Endothelial cell of umbilical vein (primary cell): ENCODE data around the gene RPL22. TPM values are rescaled to one million over a fixed set of nuclear protein-coding genes. Genes with fewer than 3 reads are reported as not detected.

Experiments
- BruUV-seq: library from RNA; stranded (reverse); fragments of 400-500 nt; replicated peaks from 2 replicates; lab custom pipeline; 2021; lab: Mats Ljungman, UMichigan
- CTCF ChIA-PET: fragments of 300-600, 350-600 bp; sonication (Branson Sonifier 250); formaldehyde crosslinking; loops from one replicate; lab custom pipeline; 2021; ENCODE audit warnings: antibody characterized with exemption, inconsistent platforms; lab: Charles Lee
- POLR2A ChIA-PET: fragments of 300-600, 350-600 bp; sonication (Branson Sonifier 250); formaldehyde crosslinking; loops from one replicate; lab custom pipeline; 2021; ENCODE audit warnings: antibody characterized with exemption, inconsistent platforms; lab: Charles Lee
- DNase-seq: peaks from one replicate; pipeline ENCODE4 v3.0.0-alpha.2; 2011; ENCODE audit warnings: low read depth, low spot score
- FAIRE-seq: peaks from 2 replicates; lab custom pipeline; 2011; peaks lifted over from hg19 to GRCh38; lab: Jason Lieb, UNC
- H2AFZ ChIP-seq: 2 replicates; pipeline ENCODE4 v1.6.0; 2012; ENCODE audit warnings: low read depth, low read length, control low read depth, inconsistent platforms
- H3K27ac ChIP-seq: 2 replicates; pipeline ENCODE4 v1.5.1; 2011; ENCODE audit warnings: low read depth, mild to moderate bottlenecking, control low read depth, low read length, moderate library complexity; ENCODE audit not compliant: insufficient read depth
- H3K27me3 ChIP-seq, 2 experiments: 2 replicates each; pipeline versions ENCODE4 v1.6.0 to v1.6.1; 2011; ENCODE audit warnings: low read length in 2 of 2, mixed read lengths in 1 of 2; ENCODE audit not compliant: control insufficient read depth in 2 of 2, insufficient read depth in 2 of 2
- H3K36me3 ChIP-seq, 2 experiments: 2 replicates in 1 of 2; 3 replicates in 1 of 2; pipeline ENCODE4 v1.5.1; 2011; ENCODE audit warnings: low read length in 2 of 2, mild to moderate bottlenecking in 1 of 2, moderate library complexity in 1 of 2; ENCODE audit not compliant: control insufficient read depth in 2 of 2, insufficient read depth in 2 of 2; ENCODE audit errors: extremely low read depth in 1 of 2
- H3K4me1 ChIP-seq: 3 replicates; pipeline ENCODE4 v1.5.1; 2011; ENCODE audit warnings: mild to moderate bottlenecking, low read length; ENCODE audit not compliant: control insufficient read depth, insufficient read depth; ENCODE audit errors: extremely low read depth
- H3K4me2 ChIP-seq: 2 replicates; pipeline ENCODE4 v1.6.1; 2011; ENCODE audit warnings: low read length, control low read depth, mixed read lengths; ENCODE audit not compliant: insufficient read depth
- H3K4me3 ChIP-seq, 3 experiments: fragments of 200-600 bp in 1 of 3; sonication (generic), shearing (Covaris generic) in 1 of 3; replicated peaks in 1 of 3; 2 replicates each; pipeline ENCODE4 v1.5.1; 2011 to 2016; ENCODE audit warnings: control low read depth in 3 of 3, low read length in 3 of 3, mild to moderate bottlenecking in 2 of 3, inconsistent platforms in 1 of 3, low read depth in 1 of 3, moderate library complexity in 1 of 3; ENCODE audit not compliant: insufficient read depth in 1 of 3
- H3K79me2 ChIP-seq: 2 replicates; pipeline ENCODE4 v1.6.0; 2012; ENCODE audit warnings: low read length, inconsistent platforms; ENCODE audit not compliant: control insufficient read depth, insufficient read depth
- H3K9ac ChIP-seq: replicated peaks from 2 replicates; pipeline ENCODE3; 2011; ENCODE audit warnings: low read length, control low read depth; ENCODE audit not compliant: insufficient read depth; ENCODE audit errors: extremely low read depth
- H3K9me1 ChIP-seq: replicated peaks from 3 replicates; pipeline ENCODE4 v1.6.0; 2011; ENCODE audit warnings: mild to moderate bottlenecking, low read length; ENCODE audit not compliant: control insufficient read depth, insufficient read depth; ENCODE audit errors: extremely low read depth
- H3K9me3 ChIP-seq: replicated peaks from 2 replicates; pipeline ENCODE4 v1.5.1; 2012; ENCODE audit warnings: low read length, inconsistent platforms; ENCODE audit not compliant: control insufficient read depth, insufficient read depth
- H4K20me1 ChIP-seq: replicated peaks from 2 replicates; pipeline ENCODE3; 2011; ENCODE audit warnings: mild to moderate bottlenecking, low read length; ENCODE audit not compliant: control insufficient read depth, insufficient read depth; ENCODE audit errors: extremely low read depth
- CTCF ChIP-seq, 2 donors: IDR thresholded peaks; 1 replicate in 1 of 2; 2 replicates in 1 of 2; pipeline ENCODE4 v1.5.1; 2011; ENCODE audit warnings: low read length in 2 of 2, mild to moderate bottlenecking in 2 of 2, moderate library complexity in 2 of 2, control low read depth in 1 of 2, inconsistent platforms in 1 of 2, low read depth in 1 of 2; ENCODE audit not compliant: insufficient read depth in 1 of 2; ENCODE audit errors: extremely low read depth in 1 of 2
- EZH2 ChIP-seq: IDR thresholded peaks from 2 replicates; pipeline ENCODE4 v1.6.1; 2012; ENCODE audit warnings: borderline replicate concordance, low read depth, mild to moderate bottlenecking, moderate library complexity, low read length, inconsistent platforms; ENCODE audit not compliant: severe bottlenecking
- FOS ChIP-seq: IDR thresholded peaks from 2 replicates; pipeline ENCODE4 v1.6.1; 2011; ENCODE audit warnings: mild to moderate bottlenecking, low read length, moderate library complexity, borderline replicate concordance; ENCODE audit not compliant: insufficient read depth
- GATA2 ChIP-seq: IDR thresholded peaks from 2 replicates; pipeline ENCODE4 v1.7.0; 2011; ENCODE audit warnings: low read depth, mild to moderate bottlenecking, moderate library complexity, mixed read lengths, low read length; ENCODE audit not compliant: insufficient read length, insufficient read depth
- JUN ChIP-seq: IDR thresholded peaks from 2 replicates; pipeline ENCODE4 v1.6.1; 2011; ENCODE audit warnings: borderline replicate concordance, low read depth; ENCODE audit not compliant: insufficient read length, insufficient read depth
- MAX ChIP-seq: IDR thresholded peaks from 2 replicates; pipeline ENCODE4 v1.6.1; 2011; ENCODE audit not compliant: insufficient read depth, insufficient read length
- MYC ChIP-seq: IDR thresholded peaks from one replicate; pipeline ENCODE4 v1.6.1; 2011; ENCODE audit warnings: mild to moderate bottlenecking, low read depth, low read length
- POLR2A ChIP-seq: IDR thresholded peaks from 2 replicates; pipeline ENCODE4 v1.6.1; 2012; ENCODE audit warnings: low read depth, mild to moderate bottlenecking, control low read depth, low read length
- POLR2AphosphoS5 ChIP-seq: IDR thresholded peaks from 2 replicates; pipeline ENCODE4 v1.6.1; 2012; ENCODE audit warnings: low read depth, mild to moderate bottlenecking, control low read depth, low read length, moderate library complexity; ENCODE audit not compliant: insufficient read depth
- dilution Hi-C: fragments of 300-500 bp; cut with MboI; formaldehyde crosslinking; loops from one replicate; pipeline ENCODE4 v1.15.0; 2019; ENCODE audit warnings: low sequenced_read_pairs; ENCODE audit not compliant: extremely low pct_ligation_motif_present
- intact Hi-C: fragments of 100-400 bp; cut with micrococcal nuclease; formaldehyde crosslinking; loops from one replicate; pipeline ENCODE4 v1.10.0; 2022
- polyA plus RNA-seq, 4 experiments: library from polyadenylated mRNA; depleted of rRNA in 3 of 4; stranded (reverse) in 3 of 4; unstranded in 1 of 4; fragments of >200 nt; gene quantifications; 2 replicates each; pipeline versions ENCODE4 v1.2.1 to v1.2.3, GENCODE V29; 2011 to 2012; ENCODE audit warnings: missing spikeins in 1 of 4
- total RNA-seq: library from RNA; stranded (reverse); gene quantifications from 2 replicates; pipeline ENCODE4 v1.2.3, GENCODE V29; 2021

Gene RPL22
- total and polyA plus RNA-seq, 2 donors (not counting 3 experiments of a cell fraction or from before 2014, with no cell fraction given), result 71.2 to 343 TPM

GRCh38 chr1:6208723-6209660 is 9.6 kb upstream of the RPL22 start:
- dilution Hi-C loops, result no loop called here
- H3K4me2 ChIP-seq, result peak overlapping the region; percentile 54
- CTCF ChIA-PET, result interaction anchor here (0.6 to 3.3 kb wide), 6 partner anchors 11 to 156 kb away, joined by 3 to 26 read pairs (median 4); no protein-coding TSS in a partner anchor

More at GRCh38 chr1:6208723-6209660, 9.6 kb upstream of the RPL22 start:
- no peaks in the 10 kb centered on the region for H4K20me1 ChIP-seq
- DNase-seq, result peak; percentile 57
- H3K4me1 ChIP-seq, result peaks cover 22% of the 10 kb centered on the region
- H3K4me3 ChIP-seq, result peak overlapping the region in 2 of 3 experiments; percentile 39 to 45
- H3K36me3 ChIP-seq, result no peaks in the 10 kb centered on the region
- H3K9me3 ChIP-seq, result no peaks in the 10 kb centered on the region
- TF ChIP-seq CTCF (IDR thresholded peaks at IDR 0.05; ENCODE audit: extremely low read depth in 1 of 2, insufficient read depth in 1 of 2, low read depth in 1 of 2, low read length in 2 of 2) (peak; percentile 44 to 78), GATA2 (no peak), MAX (peak; percentile 75), EZH2 (no peak), JUN (no peak), FOS (no peak), POLR2AphosphoS5 (no peak), POLR2A (no peak), MYC (no peak)
- peaks cover 6 to 11% of the 10 kb centered on the region in 2 experiments for H3K27me3 ChIP-seq
- H3K9ac ChIP-seq, result no peak overlapping the region
- peak overlapping the region; percentile 96 for H2AFZ ChIP-seq
- no peak overlapping the region for H3K27ac ChIP-seq
- POLR2A ChIA-PET, result no interaction called here
- intact Hi-C loops, result loop anchor here (2.0 kb wide), 1 partner anchor 184 kb away; the partner anchor contains the start of gene ACOT7
- no peaks in the 10 kb centered on the region for H3K79me2 ChIP-seq
- BruUV-seq, result no TSS peak
- FAIRE-seq, result peak; percentile 15
- H3K9me1 ChIP-seq, result no peaks in the 10 kb centered on the region
